Esophagus squamous epithelium (tissue), 4 donors: ENCODE measurements around the gene ZMIZ2.

Experiments
- CTCF ChIP-seq, 6 experiments: fragments of 450-650 bp in 4 of 6; fragments of 200-600 bp in 2 of 6; sonication (generic) in 2 of 6; IDR thresholded peaks; one replicate each; pipeline ENCODE4 v1.5.1; 2016 to 2019; ENCODE audit warnings: antibody characterized with exemption in 6 of 6, mild to moderate bottlenecking in 4 of 6, moderate library complexity in 4 of 6
- POLR2A ChIP-seq, 4 donors: fragments of 450-650 bp; IDR thresholded peaks; one replicate each; pipeline ENCODE4 v1.6.1; 2017; ENCODE audit warnings: antibody characterized with exemption in 4 of 4, mild to moderate bottlenecking in 4 of 4, moderate library complexity in 3 of 4

- TF ChIP-seq CTCF (IDR thresholded peaks at IDR 0.05) = no peak
- TF ChIP-seq POLR2A (IDR thresholded peaks at IDR 0.05) = no peak
These were observed 38.6 kb upstream of the ZMIZ2 start for GRCh38 chr7:44709945-44710596.
